Fibroblast of lung (primary cell): ENCODE measurements around the gene PTS.

Experiments
- EZH2 ChIP-seq: IDR thresholded peaks from 2 replicates; pipeline ENCODE4 v1.5.1; 2012; ENCODE audit warnings: low read length, control low read depth, mild to moderate bottlenecking; ENCODE audit errors: missing control alignments
- TF ChIP-seq, protein P1 (sequence below), 2 donors: IDR thresholded peaks in 1 of 2; conservative IDR thresholded peaks in 1 of 2; 1 replicate in 1 of 2; 2 replicates in 1 of 2; pipeline ENCODE4 v1.5.1; 2011 to 2012; ENCODE audit warnings: low read length in 2 of 2, control low read depth in 1 of 2, inconsistent platforms in 1 of 2, low read depth in 1 of 2, mild to moderate bottlenecking in 1 of 2

- TF ChIP-seq, protein P1, sequence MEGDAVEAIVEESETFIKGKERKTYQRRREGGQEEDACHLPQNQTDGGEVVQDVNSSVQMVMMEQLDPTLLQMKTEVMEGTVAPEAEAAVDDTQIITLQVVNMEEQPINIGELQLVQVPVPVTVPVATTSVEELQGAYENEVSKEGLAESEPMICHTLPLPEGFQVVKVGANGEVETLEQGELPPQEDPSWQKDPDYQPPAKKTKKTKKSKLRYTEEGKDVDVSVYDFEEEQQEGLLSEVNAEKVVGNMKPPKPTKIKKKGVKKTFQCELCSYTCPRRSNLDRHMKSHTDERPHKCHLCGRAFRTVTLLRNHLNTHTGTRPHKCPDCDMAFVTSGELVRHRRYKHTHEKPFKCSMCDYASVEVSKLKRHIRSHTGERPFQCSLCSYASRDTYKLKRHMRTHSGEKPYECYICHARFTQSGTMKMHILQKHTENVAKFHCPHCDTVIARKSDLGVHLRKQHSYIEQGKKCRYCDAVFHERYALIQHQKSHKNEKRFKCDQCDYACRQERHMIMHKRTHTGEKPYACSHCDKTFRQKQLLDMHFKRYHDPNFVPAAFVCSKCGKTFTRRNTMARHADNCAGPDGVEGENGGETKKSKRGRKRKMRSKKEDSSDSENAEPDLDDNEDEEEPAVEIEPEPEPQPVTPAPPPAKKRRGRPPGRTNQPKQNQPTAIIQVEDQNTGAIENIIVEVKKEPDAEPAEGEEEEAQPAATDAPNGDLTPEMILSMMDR (conservative IDR thresholded peaks at IDR 0.05 in 1 of 2, IDR thresholded peaks at IDR 0.05 in 1 of 2; ENCODE audit: low read depth in 1 of 2, low read length in 2 of 2): no peak
- no peak for TF ChIP-seq EZH2
Measured at GRCh38 chr11:112255067-112255720, 29.0 kb downstream of the PTS start.
